GM12891 (cell line): ENCODE data around the gene H2BW2.

Experiments
- PAX5 ChIP-seq: IDR thresholded peaks from 2 replicates; pipeline ENCODE4 v1.6.1; 2011; ENCODE audit warnings: low read length, moderate library complexity, mild to moderate bottlenecking; ENCODE audit not compliant: insufficient read depth, severe bottlenecking
- POLR2A ChIP-seq: IDR thresholded peaks from 2 replicates; pipeline ENCODE4 v1.6.1; 2011; ENCODE audit warnings: low read depth, low read length, control low read depth
- POLR2AphosphoS5 ChIP-seq: IDR thresholded peaks from 2 replicates; pipeline ENCODE4 v1.6.1; 2011; ENCODE audit warnings: low read depth, low read length, control low read depth
- SPI1 ChIP-seq: IDR thresholded peaks from 2 replicates; pipeline ENCODE4 v1.6.1; 2011; ENCODE audit warnings: low read depth, low read length, control low read depth
- TAF1 ChIP-seq: IDR thresholded peaks from 2 replicates; pipeline ENCODE4 v1.6.1; 2011; ENCODE audit warnings: low read depth, low read length, control low read depth

DNA sequence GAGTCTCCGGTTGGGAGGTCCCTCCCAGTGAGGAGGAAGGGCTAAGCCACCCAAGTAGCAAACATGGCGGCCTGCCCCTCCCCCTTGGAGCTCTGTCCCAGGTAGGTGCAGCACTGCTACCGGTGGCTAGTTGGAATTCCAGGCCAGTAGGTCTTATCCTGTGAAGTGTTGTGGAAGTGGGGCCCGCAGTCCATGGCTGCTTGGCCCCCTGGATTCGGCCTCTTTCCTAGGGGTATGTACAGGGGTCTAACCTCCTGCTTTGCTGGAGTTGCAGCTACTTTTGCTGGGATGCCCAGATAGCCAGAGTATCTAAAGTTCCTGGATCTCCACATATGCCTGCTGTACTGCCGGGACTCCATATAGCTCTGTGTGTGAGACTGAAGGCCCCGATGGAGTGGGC lies 46.2 kb downstream of the H2BW2 start:
- no peak for TF ChIP-seq POLR2A
- no peak for TF ChIP-seq POLR2AphosphoS5
- no peak for TF ChIP-seq TAF1
- TF ChIP-seq PAX5, result no peak
- no peak for TF ChIP-seq SPI1
